ENCODE data around the gene GYG2. TPM values are rescaled to one million over a fixed set of nuclear protein-coding genes. Genes with fewer than 3 reads are reported as not detected.
"Not testable (repeated sequence)": the region's sequence is repeated elsewhere in the genome, so short reads cannot be mapped to it uniquely, and the experiment has no call there.

Gene GYG2
- total and polyA plus RNA-seq, 2 donors from 2014 or later: 2.2 to 2.9 TPM

- Histone ChIP-seq H3K27me3 (ENCODE audit: control insufficient read depth, insufficient read depth, low read length) (no peaks in the 10 kb centered on the region), H3K36me3 (ENCODE audit: control insufficient read depth in 2 of 3, insufficient read depth in 3 of 3, low read length in 3 of 3) (no peaks in the 10 kb centered on the region), H3K27ac (ENCODE audit: low read depth in 2 of 2, low read length in 2 of 2) (no peak overlapping the region), H3K4me3 (ENCODE audit: low read length in 3 of 3) (no peak overlapping the region), H3K9ac (ENCODE audit: low read length in 3 of 3) (no peak overlapping the region), H3K4me1 (ENCODE audit: control insufficient read depth in 2 of 3, insufficient read depth in 2 of 3, low read depth in 1 of 3, low read length in 3 of 3) (no peaks in the 10 kb centered on the region), H3K9me3 (ENCODE audit: control insufficient read depth in 2 of 3, insufficient read depth in 1 of 3, low read length in 3 of 3) (no peaks in the 10 kb centered on the region)
- DNase-seq (no peak), FAIRE-seq (no peak)
- TF ChIP-seq CTCF (IDR thresholded peaks at IDR 0.05; ENCODE audit: borderline replicate concordance, extremely low read depth, insufficient read depth): no peak
- intact Hi-C loops (cut with DNase I): no loop called here
These were observed 34.4 kb upstream of the GYG2 start for GRCh38 chrX:2794336-2794735.

- H3K4me1 ChIP-seq (ENCODE audit: control insufficient read depth in 2 of 3, insufficient read depth in 2 of 3, low read depth in 1 of 3, low read length in 3 of 3); DNase-seq; H3K9me3 ChIP-seq (ENCODE audit: control insufficient read depth in 2 of 3, insufficient read depth in 1 of 3, low read length in 3 of 3); H3K27me3 ChIP-seq (ENCODE audit: control insufficient read depth, insufficient read depth, low read length); H3K9ac ChIP-seq (ENCODE audit: low read length in 3 of 3); H3K36me3 ChIP-seq (ENCODE audit: control insufficient read depth in 2 of 3, insufficient read depth in 3 of 3, low read length in 3 of 3); intact Hi-C loops (cut with DNase I); H3K4me3 ChIP-seq (ENCODE audit: low read length in 3 of 3); H3K27ac ChIP-seq (ENCODE audit: low read depth in 2 of 2, low read length in 2 of 2): not testable (repeated sequence)
- peak; percentile 27 for FAIRE-seq
These were observed 31.9 kb upstream of the GYG2 start for GRCh38 chrX:2796808-2797207.

GRCh38 chrX:2799369-2799768 lies 29.4 kb upstream of the GYG2 start:
- Histone ChIP-seq H3K36me3 (ENCODE audit: control insufficient read depth in 2 of 3, insufficient read depth in 3 of 3, low read length in 3 of 3) (no peaks in the 10 kb centered on the region), H3K9ac (ENCODE audit: low read length in 3 of 3) (no peak overlapping the region), H3K27me3 (ENCODE audit: control insufficient read depth, insufficient read depth, low read length) (no peaks in the 10 kb centered on the region), H3K4me1 (ENCODE audit: control insufficient read depth in 2 of 3, insufficient read depth in 2 of 3, low read depth in 1 of 3, low read length in 3 of 3) (no peaks in the 10 kb centered on the region), H3K27ac (ENCODE audit: low read depth in 2 of 2, low read length in 2 of 2) (no peak overlapping the region), H3K9me3 (ENCODE audit: control insufficient read depth in 2 of 3, insufficient read depth in 1 of 3, low read length in 3 of 3) (no peaks in the 10 kb centered on the region), H3K4me3 (ENCODE audit: low read length in 3 of 3) (no peak overlapping the region)
- FAIRE-seq (no peak), DNase-seq (peak in 2 of 5 donors; percentile 16 to 47)
- intact Hi-C loops (cut with DNase I): no loop called here
- no peak for TF ChIP-seq CTCF (IDR thresholded peaks at IDR 0.05; ENCODE audit: borderline replicate concordance, extremely low read depth, insufficient read depth)

- H3K27me3 ChIP-seq (ENCODE audit: control insufficient read depth, insufficient read depth, low read length); DNase-seq; FAIRE-seq; H3K4me3 ChIP-seq (ENCODE audit: low read length in 3 of 3); H3K9me3 ChIP-seq (ENCODE audit: control insufficient read depth in 2 of 3, insufficient read depth in 1 of 3, low read length in 3 of 3); H3K36me3 ChIP-seq (ENCODE audit: control insufficient read depth in 2 of 3, insufficient read depth in 3 of 3, low read length in 3 of 3); H3K27ac ChIP-seq (ENCODE audit: low read depth in 2 of 2, low read length in 2 of 2); intact Hi-C loops (cut with DNase I); H3K9ac ChIP-seq (ENCODE audit: low read length in 3 of 3); H3K4me1 ChIP-seq (ENCODE audit: control insufficient read depth in 2 of 3, insufficient read depth in 2 of 3, low read depth in 1 of 3, low read length in 3 of 3): not testable (repeated sequence)
These were observed 28.8 kb upstream of the GYG2 start for GRCh38 chrX:2799980-2800379.

- DNase-seq (no peak), FAIRE-seq (no peak)
- H3K9ac ChIP-seq (ENCODE audit: low read length in 3 of 3): no peak overlapping the region
- H3K4me1 ChIP-seq (ENCODE audit: control insufficient read depth in 2 of 3, insufficient read depth in 2 of 3, low read depth in 1 of 3, low read length in 3 of 3): no peaks in the 10 kb centered on the region
- intact Hi-C loops (cut with DNase I): no loop called here
- H3K36me3 ChIP-seq (ENCODE audit: control insufficient read depth in 2 of 3, insufficient read depth in 3 of 3, low read length in 3 of 3): no peaks in the 10 kb centered on the region
- H3K27ac ChIP-seq (ENCODE audit: low read depth in 2 of 2, low read length in 2 of 2): no peak overlapping the region
- no peaks in the 10 kb centered on the region for H3K27me3 ChIP-seq (ENCODE audit: control insufficient read depth, insufficient read depth, low read length)
- TF ChIP-seq CTCF (IDR thresholded peaks at IDR 0.05; ENCODE audit: borderline replicate concordance, extremely low read depth, insufficient read depth): no peak
- H3K4me3 ChIP-seq (ENCODE audit: low read length in 3 of 3): no peak overlapping the region
- no peaks in the 10 kb centered on the region for H3K9me3 ChIP-seq (ENCODE audit: control insufficient read depth in 2 of 3, insufficient read depth in 1 of 3, low read length in 3 of 3)
These were observed 27.5 kb upstream of the GYG2 start for GRCh38 chrX:2801223-2801622.

- intact Hi-C loops (cut with DNase I); FAIRE-seq: not testable (repeated sequence)
These were observed 26.2 kb upstream of the GYG2 start for GRCh38 chrX:2802376-2803090.

More at GRCh38 chrX:2802376-2803090, 26.2 kb upstream of the GYG2 start:
- not testable (repeated sequence) for H3K4me3 ChIP-seq (ENCODE audit: low read length in 3 of 3); H3K4me1 ChIP-seq (ENCODE audit: control insufficient read depth in 2 of 3, insufficient read depth in 2 of 3, low read depth in 1 of 3, low read length in 3 of 3); H3K9ac ChIP-seq (ENCODE audit: low read length in 3 of 3); H3K27me3 ChIP-seq (ENCODE audit: control insufficient read depth, insufficient read depth, low read length); DNase-seq; H3K27ac ChIP-seq (ENCODE audit: low read depth in 2 of 2, low read length in 2 of 2); H3K9me3 ChIP-seq (ENCODE audit: control insufficient read depth in 2 of 3, insufficient read depth in 1 of 3, low read length in 3 of 3); H3K36me3 ChIP-seq (ENCODE audit: control insufficient read depth in 2 of 3, insufficient read depth in 3 of 3, low read length in 3 of 3)
